Measurements from ENCODE around the gene UTS2.

- TF ChIP-seq ATF2 (IDR thresholded peaks at IDR 0.05; ENCODE audit: low read length) (no peak), CTCF (IDR thresholded peaks at IDR 0.05; ENCODE audit: control extremely low read depth in 1 of 3, insufficient read depth in 1 of 3, low read depth in 1 of 3, low read length in 3 of 3) (no peak), POLR2AphosphoS5 (IDR thresholded peaks at IDR 0.05; ENCODE audit: low read depth, low read length) (no peak), EP300 (IDR thresholded peaks at IDR 0.05; ENCODE audit: borderline replicate concordance in 1 of 2, low read depth in 2 of 2, low read length in 2 of 2) (no peak), CHD7 (IDR thresholded peaks at IDR 0.05; ENCODE audit: insufficient replicate concordance, low read length) (no peak), CREB1 (IDR thresholded peaks at IDR 0.05) (no peak)
Measured at GRCh38 chr1:7857985-7858384, 5.1 kb upstream of the UTS2 start.
